ENCODE data around the gene NHLRC2.

NHLRC2 gene

DNA sequence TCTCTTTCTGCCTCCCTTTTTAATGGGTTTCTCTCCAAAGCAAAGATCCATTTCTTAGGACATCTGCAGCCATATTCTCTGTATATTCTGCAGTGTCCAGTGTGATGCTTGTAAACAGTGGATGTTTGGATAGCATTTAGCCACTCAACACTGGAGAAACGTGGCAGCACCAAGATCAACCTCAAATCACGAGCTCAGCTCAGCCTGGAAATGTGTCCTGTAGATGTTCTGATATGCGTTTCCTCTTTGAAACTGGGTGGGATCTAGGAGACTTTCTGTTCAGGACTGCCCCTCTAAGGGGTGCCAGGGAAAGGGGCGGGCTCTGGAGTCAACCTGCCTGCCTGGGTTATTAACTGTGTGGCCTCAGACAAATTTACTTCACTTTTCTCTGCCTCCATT, 91.2 kb downstream of the NHLRC2 start:
- DNase-seq, result no peak

DNA sequence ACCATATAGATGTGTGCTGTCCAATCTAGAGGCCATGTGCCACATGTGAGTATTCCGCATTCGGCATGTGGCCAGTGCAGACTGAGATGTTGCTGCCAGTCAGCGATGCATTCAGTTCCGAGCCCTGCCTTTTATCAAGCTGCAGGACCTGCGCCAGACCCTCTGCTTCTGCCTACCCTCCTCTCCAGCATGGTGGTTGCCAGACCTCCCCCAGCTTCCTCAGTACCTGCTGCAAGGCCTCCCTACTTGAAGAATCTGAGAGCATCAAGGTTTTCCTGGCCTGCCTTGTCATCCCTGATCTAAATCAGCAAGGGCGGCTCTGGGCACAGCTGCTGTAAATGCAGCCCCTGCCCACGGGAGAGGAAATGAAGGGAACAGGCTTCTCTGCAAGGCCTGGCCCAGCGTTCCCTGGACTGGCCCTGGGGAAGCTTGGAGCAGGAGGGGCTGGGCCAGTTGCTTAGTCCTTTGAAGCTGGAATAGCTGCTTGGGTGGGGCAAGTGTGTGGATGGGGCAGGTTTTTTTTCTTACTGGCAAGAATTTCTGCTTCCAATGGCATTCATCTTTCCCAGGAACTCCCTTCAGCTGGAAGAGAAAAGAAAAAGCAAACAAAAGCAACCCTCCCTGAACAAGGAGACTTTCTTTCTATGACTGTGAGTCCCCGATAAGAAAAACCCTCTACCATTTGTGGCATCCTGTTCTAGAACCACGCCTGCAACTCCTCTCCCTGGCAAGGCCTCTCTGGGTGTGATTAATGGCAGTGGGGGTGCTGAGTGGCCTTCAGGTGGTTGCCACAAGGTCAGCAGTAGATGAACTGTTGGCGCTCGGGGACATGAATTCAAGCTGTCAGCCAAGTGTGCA, 93.0 kb downstream of the NHLRC2 start:
- DNase-seq, result no peak

DNA sequence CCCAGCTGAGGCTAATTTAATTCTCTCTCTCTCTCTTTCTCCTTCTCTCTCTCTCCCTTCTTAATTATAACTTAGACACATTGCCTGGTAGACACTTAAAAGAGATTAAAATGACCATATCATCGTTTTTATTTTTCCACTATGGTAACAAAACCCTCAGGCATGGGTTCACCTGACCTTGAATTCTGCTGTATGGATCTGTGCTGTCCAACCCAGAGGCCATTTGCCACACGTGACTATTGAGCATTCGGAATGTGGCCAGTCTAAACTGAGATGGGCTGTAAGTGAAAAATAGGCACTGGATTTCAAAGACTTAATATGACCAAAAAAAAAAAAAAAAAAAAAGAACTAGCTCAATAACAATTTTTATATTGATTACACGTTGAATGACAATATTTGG, 93.6 kb downstream of the NHLRC2 start:
- no peak for DNase-seq

DNA sequence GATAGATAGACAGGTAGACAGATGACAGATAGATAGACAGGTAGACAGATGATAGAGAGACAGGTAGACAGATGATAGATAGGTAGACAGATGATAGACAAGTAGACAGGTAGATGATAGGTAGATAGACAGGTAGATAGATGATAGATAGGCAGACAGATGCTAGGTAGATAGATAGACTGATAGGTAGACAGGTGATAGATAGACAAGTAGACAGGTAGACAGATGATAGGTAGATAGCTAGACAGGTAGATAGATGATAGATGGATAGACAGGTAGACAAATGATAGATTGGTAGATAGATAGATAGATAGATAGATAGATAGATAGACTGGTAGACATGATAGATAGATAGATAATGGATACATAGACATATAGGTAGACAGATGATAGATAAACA, 95.8 kb downstream of the NHLRC2 start:
- DNase-seq, result no peak

DNA sequence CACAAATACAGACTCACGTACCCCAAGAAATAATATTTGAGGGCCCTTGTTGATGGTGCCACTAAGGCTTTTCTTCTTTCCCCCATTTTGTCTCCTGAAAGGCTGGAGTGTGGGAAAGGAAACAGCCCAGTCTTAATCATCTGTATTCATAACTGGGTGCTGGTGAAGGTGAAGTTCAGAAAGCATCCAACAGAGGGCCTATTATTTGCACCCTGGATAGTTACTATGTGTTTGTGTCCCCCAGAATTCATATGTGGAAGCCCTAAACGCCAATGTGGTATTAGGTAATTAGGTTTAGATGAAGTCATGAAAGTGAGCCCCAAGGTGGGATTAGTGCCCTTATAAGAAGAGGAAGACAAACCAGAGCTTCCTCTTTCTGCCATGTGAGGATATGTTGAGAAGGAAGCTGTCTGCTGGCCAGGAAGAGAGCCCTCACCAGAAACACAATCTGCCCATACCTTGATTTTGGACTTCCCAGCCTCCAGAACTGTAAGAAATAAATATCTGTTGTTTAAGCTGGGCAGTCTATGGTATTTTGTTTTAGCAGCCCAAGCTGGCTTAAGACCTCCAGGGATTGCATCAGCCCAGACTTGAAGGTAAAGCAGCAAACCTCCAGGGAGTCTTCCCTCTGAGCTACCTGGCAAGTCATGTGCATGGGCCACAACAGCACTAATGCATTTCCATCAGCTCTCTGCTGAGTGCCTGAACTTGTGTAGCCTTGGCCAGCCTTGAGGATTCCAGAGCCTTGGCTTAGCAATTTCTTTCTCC, 99.2 kb downstream of the NHLRC2 start:
- peak; percentile 15 for DNase-seq

DNA sequence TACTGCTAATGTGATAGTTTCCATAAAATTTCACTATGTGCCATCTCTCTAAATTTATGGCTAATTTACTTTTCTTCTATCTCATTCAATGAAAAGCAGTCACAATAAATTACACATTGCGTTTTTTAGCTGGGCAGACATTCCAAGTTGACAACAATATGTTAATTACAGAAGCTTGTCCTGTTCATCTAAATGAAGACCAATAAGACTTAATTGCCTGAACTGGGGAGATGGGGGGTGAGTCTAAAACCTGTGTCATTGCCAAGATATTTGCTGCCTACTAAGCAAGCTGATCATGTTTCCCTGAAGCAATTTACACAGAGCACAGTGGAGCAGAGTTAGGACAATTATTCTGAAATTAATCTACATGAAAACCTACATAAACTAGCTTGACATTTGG, 99.9 kb downstream of the NHLRC2 start:
- DNase-seq, result no peak

DNA sequence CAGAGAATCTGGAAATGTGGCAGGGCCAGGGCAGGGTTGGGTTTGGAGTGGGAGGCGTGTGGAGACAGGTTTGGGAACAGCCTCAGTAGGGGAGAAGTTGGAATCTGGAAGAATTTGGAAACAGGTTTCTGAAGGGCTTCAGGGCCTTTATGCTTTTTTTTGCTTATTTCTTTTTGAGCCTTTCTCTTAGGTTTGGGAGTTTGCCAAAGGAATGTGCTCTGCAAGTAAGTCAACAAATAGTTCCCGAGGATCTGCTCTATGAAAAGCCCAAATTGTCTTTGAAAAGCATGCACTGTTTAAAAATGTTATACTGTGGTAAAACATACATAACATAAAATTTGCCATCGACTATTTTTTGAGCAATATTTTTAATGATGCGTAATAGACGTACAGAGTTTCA, 102.6 kb downstream of the NHLRC2 start:
- DNase-seq, result no peak

DNA sequence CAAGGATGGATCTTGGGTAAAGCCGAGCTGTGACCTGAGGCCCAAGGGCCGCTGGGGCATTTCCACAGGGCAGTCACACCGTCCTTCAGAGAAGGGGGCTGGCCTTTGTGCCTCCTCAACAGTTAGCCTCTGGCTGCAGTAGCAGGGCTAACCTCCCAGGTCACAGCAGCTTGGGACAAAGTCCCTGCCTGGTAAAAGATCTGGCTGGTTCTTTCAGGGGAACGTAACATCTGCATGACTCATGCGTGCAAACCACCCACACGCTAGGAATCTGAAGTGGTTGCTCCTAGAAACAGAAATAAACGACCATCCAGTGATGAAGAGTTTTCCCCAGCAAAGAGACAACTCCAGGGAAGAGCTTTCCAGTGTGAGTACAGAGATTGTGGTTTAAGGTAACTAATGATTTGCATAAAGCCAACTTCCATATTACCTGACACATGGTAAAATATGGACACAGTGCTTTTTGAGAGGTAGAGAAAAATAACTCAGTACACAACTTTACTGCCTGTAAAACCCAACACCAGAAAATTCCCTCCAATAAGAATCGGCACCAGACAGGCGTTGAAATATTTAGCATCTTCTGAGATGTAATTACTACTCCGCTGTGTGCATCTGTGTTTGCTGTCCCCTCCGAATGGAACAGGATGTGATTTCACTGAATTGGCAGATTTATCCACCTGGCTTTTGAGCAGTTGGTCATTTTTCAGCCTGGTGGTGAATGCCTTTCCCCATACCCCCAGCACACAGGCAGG, 104.3 kb downstream of the NHLRC2 start:
- DNase-seq, result no peak

DNA sequence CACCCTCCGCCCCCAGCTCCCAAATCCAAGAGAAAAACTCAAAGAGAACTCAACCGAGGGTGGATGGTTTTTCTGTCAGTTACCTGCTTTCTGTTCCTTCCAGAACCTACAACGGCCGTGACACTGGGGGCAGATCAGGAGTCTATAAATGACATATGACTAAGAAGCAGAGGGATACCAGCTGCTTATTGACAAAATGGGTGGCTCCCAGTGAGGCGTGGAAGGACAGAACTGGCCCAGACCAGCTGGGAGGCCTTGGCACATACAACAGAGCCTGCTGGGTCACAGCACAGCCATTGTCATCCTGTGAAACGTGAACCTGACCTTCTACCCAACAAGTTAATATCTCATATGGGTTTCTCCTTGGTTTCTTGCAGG, 104.9 kb downstream of the NHLRC2 start:
- no peak for DNase-seq

DNA sequence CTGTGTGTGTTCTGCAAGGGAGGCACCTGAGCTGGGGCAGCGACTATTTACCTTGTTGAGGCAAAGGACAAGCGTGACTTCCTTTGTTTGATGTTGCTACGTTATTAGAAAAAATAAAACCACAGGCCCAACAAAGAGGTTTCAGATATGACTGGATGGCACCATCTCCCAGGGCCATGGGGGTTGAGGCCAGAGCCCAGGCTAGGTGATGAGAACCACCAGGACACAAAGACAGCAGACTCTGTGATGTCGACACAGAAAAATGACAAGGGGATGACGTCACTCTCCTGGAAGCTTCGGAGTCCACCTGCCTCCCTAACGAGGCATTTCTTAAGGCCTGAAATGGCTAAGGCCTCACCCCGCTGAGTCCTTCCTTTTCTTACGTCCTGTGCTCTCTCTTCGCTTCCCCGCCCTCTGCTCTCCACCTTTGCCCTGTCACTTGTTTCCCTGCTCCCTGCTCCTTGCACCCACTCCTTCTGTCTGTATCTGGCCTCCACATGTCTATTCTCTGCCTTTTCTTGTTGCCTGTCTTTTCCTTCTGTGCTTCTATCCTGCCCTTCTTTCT, 106.2 kb downstream of the NHLRC2 start:
- DNase-seq, result peak; percentile 71

DNA sequence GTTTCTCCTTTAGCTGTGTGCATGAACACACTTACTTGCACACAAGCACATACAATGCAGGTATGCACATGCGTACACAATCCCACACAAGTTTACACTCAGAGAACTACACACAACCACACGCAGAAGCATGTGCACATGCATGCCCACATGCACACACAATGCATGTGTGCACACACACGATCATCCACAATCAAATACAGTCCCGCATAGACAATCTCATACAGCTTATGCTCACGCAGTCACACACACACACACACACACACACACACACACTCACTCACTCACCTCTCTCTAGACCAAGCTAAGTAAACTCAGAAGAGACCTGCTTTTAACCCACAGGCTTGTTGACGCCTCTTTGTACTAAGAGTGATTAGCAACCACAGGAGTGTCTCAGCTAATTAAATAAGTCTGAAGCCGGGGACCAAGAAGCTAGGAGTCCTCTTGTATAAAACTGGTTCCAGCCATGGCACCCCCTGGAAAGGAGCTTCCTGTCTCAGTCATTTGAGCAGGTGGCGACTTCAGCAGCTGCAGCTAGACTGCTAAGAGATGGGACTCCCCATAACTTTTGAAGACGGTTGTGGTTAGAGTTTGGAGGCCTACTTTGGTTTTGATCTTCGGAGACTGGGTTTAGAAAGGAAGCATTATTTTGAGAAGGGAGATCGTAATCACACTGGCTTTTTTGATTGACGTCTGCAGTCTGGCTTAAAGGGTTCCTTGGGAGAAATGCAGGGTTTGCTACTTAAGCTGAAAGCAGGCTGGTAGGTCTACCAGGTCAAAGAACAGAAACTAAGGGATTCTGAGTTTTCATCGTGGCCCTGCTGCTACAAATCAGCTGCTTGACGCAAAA, 106.9 kb downstream of the NHLRC2 start:
- peak; percentile 87 for DNase-seq

DNA sequence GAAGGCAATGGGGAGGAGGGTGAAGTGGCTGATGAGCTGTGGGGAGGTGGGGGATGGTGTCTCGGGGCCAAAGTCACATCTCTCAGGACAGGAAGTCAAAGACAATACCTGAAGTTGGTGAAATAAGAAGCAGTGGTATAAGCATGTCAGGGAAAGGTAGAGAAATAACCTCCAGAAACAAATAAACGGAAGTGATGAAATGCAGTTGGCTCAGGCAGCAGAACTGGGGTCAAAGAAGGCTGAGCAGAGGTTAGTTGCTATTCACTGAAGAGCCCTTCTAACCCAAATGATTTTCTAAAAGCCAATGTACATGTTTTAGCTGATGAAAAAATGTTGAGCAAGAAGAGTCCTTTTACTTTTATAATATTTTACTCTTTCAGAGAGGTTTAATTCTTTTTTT, 110.6 kb downstream of the NHLRC2 start:
- DNase-seq, result no peak

DNA sequence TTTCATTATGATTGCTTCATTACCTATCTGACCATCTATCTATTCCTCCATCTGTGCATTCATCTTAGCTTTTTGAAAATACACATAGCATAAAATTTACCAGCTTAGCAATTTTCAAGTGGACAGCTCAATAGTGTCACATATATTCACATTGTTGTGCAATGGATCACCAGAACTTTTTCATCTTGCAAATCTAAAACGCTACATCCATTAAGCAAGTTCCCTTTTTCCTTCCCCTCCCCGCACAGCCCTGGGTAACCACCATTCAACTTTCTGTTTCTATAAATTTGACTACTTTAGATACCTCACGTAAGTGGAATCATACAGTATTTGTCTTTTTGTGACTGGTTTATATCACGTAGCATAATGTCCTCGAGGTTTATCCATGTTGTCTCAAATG, 111.2 kb downstream of the NHLRC2 start:
- no peak for DNase-seq

Data from CD4-positive, alpha-beta T cell treated with Interleukin-21 for 1 hour (primary cell).